Measurements from ENCODE around the gene LOXL4.
A peak's percentile ranks its signal among the peaks of the same experiment; 100 is the strongest.

LOXL4 gene

GRCh38 chr10:98262571-98262970 lies 5.4 kb downstream of the LOXL4 start:
- DNase-seq: peak; percentile 77 to 79

DNA sequence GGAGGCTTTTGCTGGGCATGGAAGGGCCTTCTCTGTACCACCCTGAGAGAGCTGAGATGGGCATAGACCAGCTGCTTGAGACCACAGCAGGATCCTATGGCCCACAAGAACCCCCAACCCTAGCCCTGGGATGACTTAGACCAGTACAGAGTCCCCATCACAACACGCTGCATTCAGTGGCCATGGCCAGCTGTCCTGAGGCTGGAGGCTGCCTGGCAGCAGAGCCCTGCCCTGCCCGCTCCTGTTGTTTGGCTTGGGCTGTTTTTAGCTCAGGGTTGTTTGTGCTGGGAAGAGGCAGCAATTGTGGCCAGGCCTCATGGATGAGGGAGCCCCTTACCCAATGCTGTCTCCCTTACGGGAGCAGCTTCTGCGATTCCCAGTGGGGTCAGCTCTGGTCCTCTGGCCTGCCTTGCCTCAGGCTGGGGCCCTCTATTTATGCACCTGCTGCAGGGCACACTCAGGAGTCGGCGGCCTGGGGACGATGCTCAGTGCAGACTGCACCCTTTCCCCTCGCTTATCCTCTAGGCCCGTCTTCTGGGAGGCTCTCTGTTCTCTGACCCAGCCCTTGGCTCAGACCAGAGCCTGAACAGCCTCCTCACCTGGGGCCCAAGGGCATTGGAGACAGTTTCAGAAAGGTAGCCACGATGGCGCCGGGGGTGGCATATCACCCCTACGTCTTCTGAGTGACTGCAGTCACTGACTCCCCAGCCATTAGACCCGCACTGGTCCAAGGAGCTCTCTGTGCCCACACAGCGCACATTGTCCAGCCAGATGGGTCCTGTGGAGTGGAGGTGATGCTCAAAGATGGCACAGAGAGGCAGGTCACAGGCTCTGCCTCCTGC lies 6.3 kb downstream of the LOXL4 start:
- DNase-seq: peak in 1 of 2 experiments; percentile 28

DNA sequence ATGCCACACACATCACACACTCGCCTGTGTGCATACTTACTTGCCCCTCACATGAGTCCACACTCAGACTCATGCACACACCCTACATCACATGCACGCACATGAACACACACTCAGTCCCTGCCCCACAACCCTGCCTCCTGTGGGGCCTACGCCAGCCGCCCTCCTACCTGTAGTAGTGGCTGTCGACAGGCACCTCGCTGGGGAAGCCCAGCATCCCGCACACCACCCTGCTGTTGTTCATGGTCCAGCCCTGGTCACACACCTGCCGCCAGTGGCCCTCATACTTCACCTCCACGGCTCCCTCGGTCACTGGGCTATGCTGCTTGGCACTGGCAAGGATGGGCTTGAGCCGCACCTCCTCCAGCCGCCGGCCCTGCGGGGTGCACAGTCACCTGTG lies 7.2 kb downstream of the LOXL4 start:
- DNase-seq: no peak

GRCh38 chr10:98260350-98260749 lies 7.6 kb downstream of the LOXL4 start:
- no peak for DNase-seq

DNA sequence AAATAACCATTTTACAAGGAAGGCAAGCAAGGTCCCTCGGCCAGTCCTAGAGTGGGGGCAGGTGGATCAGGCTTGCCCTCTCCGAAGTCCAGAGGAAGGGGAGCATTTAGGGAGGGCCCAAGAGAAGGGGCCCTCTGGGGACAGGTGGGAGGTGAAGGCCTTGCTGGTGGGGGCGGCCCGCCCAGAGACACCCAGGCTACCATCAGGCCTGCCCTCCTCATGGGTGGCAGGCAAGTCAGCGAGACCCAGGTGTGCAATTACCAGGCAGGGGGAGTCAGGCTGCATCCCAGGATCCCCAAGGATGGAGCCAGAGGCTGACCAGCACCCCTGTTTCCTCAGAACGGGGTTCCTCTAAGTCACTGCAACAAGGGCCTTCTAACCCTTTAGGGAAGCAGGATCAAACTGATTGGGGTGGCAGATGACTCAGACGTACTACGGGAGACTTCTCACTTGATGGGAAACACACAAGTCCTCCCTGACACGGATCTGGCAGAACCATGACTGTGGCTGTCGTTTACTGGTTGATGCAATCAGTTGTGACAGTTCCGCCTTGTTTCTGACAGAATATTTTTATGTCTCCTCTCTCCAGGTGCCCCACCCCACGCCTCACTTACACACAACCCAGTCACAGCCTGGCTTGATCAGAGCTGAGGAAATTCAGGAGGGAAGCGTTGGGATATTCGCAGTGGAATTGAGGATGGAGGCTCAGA lies 8.2 kb downstream of the LOXL4 start:
- DNase-seq: peak in 1 of 2 experiments; percentile 11

- DNase-seq: no peak
Measured at GRCh38 chr10:98258683-98259454, 9.1 kb downstream of the LOXL4 start.

DNA sequence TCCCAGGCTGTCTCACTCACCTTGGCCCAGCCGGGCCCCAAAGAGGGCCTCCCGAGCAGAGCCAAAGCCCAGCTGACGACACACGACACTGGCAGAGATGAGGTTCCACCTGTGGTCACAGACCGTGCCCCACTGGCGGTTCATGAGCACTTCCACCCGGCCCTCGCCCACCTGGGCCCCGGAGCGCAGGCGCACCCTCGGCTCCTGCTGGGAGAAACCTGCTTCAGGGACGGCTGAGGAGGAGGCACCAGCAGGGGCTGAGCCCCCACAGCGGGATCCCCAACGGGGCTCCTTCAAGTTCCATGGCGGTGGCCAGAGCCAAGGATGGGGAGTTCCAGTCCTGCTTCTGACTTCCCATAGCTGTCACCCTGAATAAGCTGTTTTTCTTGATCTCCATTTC lies 10.0 kb downstream of the LOXL4 start:
- DNase-seq: no peak

DNA sequence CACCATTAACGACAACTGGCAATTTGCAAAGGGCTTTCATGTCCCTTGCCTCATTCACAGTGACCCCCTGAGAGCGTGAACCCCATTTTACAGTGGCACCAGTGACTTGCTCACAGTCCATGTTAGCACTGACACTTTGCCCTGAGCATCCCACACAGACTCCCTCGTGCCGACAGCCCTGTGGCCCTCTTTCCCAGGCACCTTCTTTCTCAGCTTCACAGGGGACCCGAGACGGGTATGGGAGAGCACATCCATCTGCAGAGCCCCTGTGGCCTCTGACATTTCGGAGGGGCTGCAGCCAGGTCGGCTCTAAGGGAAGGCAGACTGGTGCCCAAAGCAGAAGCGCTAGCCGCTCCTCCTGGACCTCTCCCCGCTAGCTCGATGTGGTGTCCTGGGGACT lies 10.8 kb downstream of the LOXL4 start:
- no peak for DNase-seq

GRCh38 chr10:98256692-98257091 lies 11.3 kb downstream of the LOXL4 start:
- DNase-seq: no peak

DNA sequence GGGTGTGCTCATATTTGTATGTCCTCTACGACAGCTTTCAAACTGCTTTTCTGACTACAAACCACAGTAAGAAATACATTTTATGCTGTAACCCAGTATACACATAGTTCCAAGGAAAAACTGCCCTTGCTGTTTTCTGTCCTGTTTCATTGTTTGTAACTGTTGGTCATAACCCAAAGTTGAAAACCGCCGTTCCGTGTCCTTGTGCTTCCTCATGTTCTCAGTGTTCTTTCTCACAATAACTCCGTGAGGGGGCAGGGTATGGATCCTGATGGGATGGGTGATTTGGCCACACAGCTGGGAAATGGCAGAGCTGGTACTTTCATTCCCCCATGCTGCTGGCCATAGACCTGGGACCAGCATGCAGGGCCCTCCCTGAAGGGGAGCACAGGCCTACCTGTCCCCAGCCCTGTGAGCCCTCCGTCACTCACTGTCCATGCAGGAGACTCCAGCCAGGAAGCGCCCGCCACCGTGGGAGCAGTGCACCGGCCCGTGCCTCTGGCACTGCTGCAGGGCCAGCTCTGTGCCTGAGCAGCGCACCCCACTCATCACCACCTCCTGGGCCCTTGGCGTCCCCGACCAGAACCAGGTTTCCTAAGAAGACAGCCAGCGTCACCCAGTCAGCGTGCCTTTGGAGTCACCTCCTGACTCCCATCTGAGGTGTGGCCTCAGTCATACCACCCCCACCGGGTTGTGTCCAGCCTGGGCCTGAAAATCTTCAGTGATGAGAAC lies 12.7 kb downstream of the LOXL4 start:
- no peak for DNase-seq

- DNase-seq: no peak
Measured at GRCh38 chr10:98254234-98254974, 13.6 kb downstream of the LOXL4 start.

DNA sequence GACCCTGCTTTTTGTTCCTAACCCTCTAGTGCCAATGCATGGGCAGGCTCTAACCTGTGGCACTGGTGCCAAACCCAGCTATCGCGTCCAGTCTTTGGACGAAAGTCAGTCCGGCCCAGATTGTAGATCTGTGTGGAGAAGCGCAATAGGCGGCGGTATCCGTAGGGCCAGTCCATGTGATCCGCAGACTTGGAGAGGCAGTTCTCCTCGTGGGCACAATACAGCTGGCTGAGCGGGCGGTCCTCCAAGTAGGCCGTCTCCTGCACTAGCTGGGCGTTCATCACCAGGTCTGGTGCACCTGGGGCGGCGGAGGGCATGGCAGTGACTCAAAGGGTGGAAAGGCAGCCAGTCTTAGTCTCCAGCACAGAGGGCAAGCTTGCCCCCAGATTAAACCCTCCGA lies 14.5 kb downstream of the LOXL4 start:
- no peak for DNase-seq

- no peak for DNase-seq
Measured at GRCh38 chr10:98252464-98252863, 15.5 kb downstream of the LOXL4 start.

GRCh38 chr10:98251399-98251798 lies 16.6 kb downstream of the LOXL4 start:
- no peak for DNase-seq

GRCh38 chr10:98249134-98249533 lies 18.9 kb downstream of the LOXL4 start:
- no peak for DNase-seq

GRCh38 chr10:98248018-98248417 lies 20.0 kb downstream of the LOXL4 start:
- no peak for DNase-seq

DNA sequence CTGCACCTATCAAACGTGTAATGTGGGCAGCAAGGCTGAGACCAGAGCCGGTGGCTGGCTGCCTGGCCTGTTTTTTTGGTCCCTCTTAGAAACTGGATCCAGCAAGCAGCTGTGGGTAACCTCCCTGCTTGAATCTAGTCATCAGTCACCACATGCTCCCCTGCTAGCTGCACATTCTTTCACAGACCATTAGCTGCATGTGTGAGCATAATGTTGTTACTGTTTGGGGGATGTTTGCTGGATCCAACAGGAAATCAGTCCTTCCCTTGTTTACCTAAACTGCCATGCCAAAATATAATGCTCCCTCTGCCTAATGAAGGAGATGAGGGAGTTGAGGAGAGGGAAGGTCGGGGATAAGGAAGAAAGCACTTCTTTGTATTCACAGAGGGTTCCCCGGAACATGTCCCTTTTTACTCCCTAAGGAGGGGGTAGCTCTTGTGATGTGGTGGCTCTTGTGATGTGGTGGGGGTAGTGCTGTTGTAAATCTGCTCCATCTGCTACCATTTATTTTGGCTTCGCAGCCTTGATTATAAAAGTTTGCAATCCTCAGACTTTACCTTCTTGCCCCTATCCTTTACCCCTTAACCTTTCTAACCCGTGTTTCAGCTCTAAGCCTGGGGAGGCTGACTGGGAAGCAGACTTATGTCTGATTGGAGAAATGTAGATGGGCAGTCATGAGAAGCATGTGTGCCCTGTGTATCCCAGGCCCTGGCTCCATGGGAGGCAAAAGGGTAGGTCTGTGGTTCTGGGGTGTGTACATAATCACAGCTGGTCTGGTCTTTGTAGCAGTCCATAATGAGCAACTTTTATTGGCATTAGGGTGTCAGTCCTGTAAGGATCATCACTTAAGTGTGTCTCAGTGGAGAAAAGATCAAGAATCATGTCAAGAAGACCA lies 20.8 kb downstream of the LOXL4 start:
- DNase-seq: no peak

GRCh38 chr10:98244586-98244985 lies 23.4 kb downstream of the LOXL4 start:
- no peak for DNase-seq

- no peak for DNase-seq
Measured at GRCh38 chr10:98244141-98244540, 23.9 kb downstream of the LOXL4 start.

- DNase-seq: peak; percentile 50 to 77
Measured at GRCh38 chr10:98242823-98243222, 25.2 kb downstream of the LOXL4 start.

DNA sequence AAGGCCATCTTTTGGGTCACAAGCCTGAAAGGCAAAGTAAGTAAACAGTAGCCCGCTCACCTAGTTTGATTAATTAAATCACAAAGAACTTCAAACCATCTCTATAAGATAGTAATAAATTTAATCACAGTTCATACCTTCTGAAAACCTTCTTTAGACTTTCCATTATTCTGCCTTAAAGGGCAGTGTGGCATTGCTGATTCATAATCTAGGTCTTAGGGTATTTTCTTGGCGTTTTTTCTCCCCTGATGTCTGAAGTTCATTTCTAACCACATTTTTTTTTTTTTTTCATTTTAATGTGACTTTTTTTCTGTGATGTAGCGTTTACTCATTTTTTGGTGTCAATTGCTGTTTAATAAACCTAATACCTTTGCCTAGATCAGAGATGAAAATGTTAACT lies 27.5 kb downstream of the LOXL4 start:
- no peak for DNase-seq

Data from Kasumi-1 (cell line).